HEK293 (cell line): ENCODE results near the gene ZDHHC14.

Experiments
- CTCF ChIP-seq: fragments of 450-650 bp; formaldehyde crosslinking; IDR thresholded peaks from 2 replicates; pipeline ENCODE4 v1.5.1; 2016; ENCODE audit warnings: missing biosample characterization, missing genetic modification characterization
- REPIN1 ChIP-seq: fragments of 450-650 bp; formaldehyde crosslinking; IDR thresholded peaks from 2 replicates; pipeline ENCODE4 v1.5.1; 2017; ENCODE audit warnings: missing biosample characterization, missing genetic modification characterization, low read depth
- YY1 ChIP-seq: fragments of 450-650 bp; formaldehyde crosslinking; IDR thresholded peaks from 2 replicates; pipeline ENCODE4 v1.5.1; 2018; ENCODE audit warnings: missing biosample characterization, missing genetic modification characterization
- ZNF140 ChIP-seq: fragments of 450-650 bp; formaldehyde crosslinking; IDR thresholded peaks from 2 replicates; pipeline ENCODE4 v1.5.1; 2016; ENCODE audit warnings: missing biosample characterization, missing genetic modification characterization

GRCh38 chr6:157440171-157440570, 59.2 kb downstream of the ZDHHC14 start:
- TF ChIP-seq CTCF (tag by site-specific recombination) (no peak), ZNF140 (no peak), YY1 (tag by site-specific recombination) (no peak), REPIN1 (tag by site-specific recombination) (no peak)
